HG03575 (cell line): Measurements from ENCODE around the gene LRRC10.
A peak's percentile ranks its signal among the peaks of the same experiment; 100 is the strongest.
"Not testable (repeated sequence)": the region's sequence is repeated elsewhere in the genome, so short reads cannot be mapped to it uniquely, and the experiment has no call there.

Source experiments
- ATAC-seq: cut with Tn5 transposase; IDR thresholded peaks from one replicate; pipeline ENCODE4 v1.9.1; 2021; ENCODE audit not compliant: unreplicated experiment, insufficient number of reproducible peaks, low FRiP score; ENCODE audit errors: extremely low read depth

LRRC10 gene

DNA sequence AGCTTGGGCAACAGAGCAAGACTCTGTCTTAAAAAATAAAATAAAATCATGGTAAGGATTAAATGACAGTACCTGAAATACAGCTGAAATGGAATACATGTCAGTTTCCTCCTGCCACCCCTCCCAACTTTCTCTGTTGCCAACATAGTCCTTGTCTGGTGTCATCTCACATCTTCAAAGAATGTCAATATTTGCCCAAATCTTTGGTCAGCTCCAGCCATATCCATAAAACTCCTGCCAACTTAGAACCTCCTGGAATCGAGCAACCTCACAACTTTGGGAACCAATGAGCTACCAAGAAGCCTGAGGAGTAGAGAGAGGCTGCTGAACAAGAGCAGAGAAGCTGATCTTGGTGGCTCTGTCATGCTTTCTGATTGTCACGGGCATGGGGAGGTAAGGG, 10.8 kb upstream of the LRRC10 start:
- no peak for ATAC-seq

- ATAC-seq, result no peak
Measured at GRCh38 chr12:69620921-69621320, 10.2 kb upstream of the LRRC10 start.

GRCh38 chr12:69620077-69620476, 9.4 kb upstream of the LRRC10 start:
- no peak for ATAC-seq

GRCh38 chr12:69619050-69619449, 8.3 kb upstream of the LRRC10 start:
- ATAC-seq, result no peak

DNA sequence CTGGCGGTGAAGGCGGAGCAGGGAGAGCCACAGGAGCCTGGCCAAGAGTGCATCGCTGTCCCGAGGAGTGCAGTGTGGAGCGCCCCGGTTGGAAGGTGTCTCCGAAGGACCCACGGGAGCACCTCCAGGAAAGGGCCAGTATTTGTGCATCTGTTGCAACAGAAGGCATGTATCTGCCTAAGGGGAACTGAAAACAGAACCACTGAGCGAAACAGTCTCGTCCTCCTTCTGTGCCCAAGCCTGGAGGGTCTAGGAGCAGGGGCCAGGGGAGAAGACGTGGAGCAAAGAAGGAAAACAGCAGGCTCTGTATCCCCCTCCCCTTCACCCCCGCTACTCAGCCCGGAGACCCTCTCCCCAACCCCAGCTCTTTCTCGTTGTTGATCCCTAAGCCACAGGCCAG, 5.3 kb upstream of the LRRC10 start:
- no peak for ATAC-seq

- no peak for ATAC-seq
Measured at GRCh38 chr12:69613351-69613750, 2.6 kb upstream of the LRRC10 start.

GRCh38 chr12:69610126-69610525, 581 bp downstream of the LRRC10 start:
- no peak for ATAC-seq

DNA sequence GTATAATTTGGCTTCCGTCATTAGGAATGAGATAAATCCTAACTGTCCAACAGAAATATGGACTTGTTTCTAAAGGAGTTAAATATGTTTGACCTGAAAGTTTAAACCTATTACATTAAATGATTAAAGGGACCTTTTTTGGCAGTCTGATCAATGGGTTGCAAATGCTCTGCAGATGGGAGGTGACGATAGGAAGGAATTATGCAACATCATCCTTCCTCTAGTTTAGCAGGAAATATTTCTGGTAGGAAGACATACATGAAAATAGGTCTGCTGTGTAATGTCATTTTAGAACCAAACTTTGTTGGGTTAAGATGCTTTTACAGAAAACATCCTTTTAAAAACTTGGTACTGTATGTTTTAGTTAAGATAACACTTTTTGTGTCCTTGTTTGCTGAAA, 2.6 kb downstream of the LRRC10 start:
- no peak for ATAC-seq

DNA sequence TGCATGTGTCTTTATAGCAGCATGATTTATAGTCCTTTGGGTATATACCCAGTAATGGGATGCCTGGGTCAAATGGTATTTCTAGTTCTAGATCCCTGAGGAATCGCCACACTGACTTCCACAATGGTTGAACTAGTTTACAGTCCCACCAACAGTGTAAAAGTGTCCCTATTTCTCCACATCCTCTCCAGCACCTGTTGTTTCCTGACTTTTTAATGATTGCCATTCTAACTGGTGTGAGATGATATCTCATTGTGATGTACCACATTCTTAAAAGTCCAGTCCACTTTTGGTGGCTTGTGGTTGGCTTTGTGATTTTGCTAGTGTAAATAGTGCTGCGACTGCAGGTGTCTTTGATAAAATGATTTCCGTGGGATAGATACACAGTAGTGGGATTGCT, 6.4 kb downstream of the LRRC10 start:
- not testable (repeated sequence) for ATAC-seq

DNA sequence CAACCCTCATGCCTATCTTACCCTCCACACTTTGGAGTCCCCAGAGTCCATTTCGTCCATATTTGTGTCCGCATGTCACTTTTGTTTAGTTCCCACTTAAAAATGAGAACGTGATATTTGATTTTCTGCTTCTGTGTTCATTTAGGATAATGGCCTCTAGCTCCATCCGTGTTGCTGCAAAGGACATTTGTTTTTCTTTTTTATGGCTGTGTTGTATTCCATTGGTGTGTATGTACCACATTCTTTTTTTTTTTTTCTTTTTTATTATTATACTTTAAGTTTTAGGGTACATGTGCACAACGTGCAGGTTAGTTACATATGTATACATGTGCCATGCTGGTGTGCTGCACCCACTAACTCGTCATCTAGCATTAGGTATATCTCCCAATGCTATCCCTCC, 7.2 kb downstream of the LRRC10 start:
- ATAC-seq, result not testable (repeated sequence)

GRCh38 chr12:69602954-69603353, 7.8 kb downstream of the LRRC10 start:
- ATAC-seq, result no peak

- no peak for ATAC-seq
Measured at GRCh38 chr12:69601962-69602685, 8.6 kb downstream of the LRRC10 start.

- ATAC-seq, result no peak
Measured at GRCh38 chr12:69600804-69601203, 9.9 kb downstream of the LRRC10 start.

- no peak for ATAC-seq
Measured at GRCh38 chr12:69598174-69598753, 12.4 kb downstream of the LRRC10 start.

DNA sequence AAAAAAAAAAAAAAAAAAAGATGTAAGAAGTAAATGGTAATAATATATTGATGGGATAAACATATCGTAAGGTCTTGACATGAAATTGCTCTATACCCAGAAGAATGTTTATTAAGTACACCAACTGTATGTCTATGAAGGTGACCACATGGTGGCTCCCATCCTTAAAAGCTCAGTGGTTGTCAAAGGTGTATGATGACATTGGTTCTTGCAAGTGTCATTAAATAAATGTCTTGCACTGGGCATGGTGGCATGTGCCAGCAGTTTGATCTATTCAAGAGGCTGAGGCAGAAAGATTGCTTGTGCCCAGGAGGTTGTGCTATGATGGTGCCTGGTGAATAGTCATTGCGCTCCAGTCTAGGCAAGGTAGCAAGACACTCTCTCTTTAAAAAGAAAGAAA, 15.0 kb downstream of the LRRC10 start:
- ATAC-seq, result no peak

DNA sequence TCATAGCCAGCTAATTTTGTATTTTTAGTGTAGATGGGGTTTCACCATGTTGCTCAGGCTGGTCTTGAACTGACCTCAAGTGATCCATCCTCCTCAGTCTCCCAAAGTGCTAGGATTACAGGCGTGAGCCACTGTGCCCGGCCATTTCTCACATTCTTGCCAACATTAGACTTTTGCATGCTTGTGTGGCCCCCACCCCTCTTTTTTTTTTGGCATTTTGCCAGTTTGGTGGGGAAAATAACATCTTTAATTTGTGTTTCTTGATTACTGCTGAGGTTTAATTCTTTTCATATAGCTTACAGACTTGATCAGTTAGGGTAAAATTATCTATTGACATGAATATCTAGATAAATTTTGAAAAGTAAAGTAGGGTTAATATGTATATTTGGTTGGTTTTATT, 21.6 kb downstream of the LRRC10 start:
- no peak for ATAC-seq

GRCh38 chr12:69588527-69588926, 22.2 kb downstream of the LRRC10 start:
- ATAC-seq, result no peak

DNA sequence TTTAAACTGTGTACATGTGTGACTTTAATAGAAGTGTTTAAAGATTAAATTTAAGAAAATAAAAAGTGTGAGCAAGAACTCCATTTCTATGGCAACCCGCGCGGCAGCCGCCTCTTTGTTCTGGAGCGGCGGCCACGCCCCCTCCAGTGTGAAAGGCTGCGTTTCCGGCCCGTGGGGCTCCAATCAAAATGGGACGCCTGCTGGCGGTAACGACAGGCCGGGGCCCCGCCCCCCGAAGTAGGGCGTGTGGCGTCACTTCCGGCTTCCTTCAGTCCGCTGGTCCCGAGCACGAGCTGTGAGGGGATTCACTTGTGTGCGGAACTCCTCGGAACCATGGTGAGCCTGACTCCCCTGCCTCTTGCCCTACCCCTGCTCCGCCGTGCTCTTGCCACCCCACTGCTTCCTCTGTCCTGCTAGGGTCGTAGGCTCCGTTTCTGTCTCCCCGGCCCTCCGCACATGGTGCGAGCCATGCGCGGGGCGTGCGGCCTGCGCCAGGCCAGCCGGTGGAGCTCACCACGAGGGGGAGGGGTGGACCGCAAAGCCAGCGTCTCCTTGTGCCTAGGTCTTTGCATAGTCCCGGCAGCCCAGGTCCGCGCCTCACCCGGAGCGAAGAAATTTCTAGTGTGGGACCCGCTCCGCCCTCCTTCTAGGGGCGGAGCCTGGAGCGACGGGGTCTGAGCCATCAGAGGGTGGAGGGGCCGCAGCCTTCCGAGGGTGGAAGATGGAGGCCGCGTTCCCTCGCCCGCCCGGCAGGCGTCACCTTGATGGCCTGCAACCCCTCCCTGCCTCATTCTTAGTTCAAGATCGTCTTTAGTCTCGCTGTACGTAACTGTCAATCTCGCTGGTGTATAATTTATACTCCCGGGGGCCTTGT, 25.3 kb downstream of the LRRC10 start, which contains the start of gene CCT2:
TSS of gene CCT2 (plus strand) at position 271 of the 874 bp plus-strand sequence. CDS start at position 334, 63 bp downstream.
- ATAC-seq, result peak; percentile 83

GRCh38 chr12:69583203-69583602, 27.5 kb downstream of the LRRC10 start:
- ATAC-seq, result no peak

DNA sequence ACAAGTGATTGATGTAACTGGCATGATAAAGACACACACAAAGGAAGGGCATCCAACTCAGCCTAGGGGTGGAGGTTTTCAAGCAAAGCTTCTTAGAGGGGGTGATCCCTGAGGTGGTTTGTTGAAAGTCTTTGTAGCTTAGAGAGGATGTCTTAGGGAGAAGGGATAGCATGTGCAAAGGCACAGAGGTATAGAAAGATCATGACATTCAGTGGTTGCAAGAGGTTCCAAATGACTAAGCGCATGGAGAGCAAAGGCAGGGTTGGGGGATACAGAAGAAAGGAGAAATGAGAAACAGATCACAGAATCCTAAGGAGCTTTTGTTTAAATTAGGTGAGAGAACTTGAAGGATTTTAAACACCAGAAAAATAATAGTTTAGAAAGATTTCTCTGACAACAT, 30.6 kb downstream of the LRRC10 start:
- no peak for ATAC-seq
